Mesenteric fat pad (tissue), 1 donor: Measurements from ENCODE around the gene ZBED4. TPM values are rescaled to one million over a fixed set of nuclear protein-coding genes. Genes with fewer than 3 reads are reported as not detected.

Experiments
- DNase-seq: peaks from one replicate; pipeline ENCODE4 v3.0.0-alpha.2; 2020; ENCODE audit warnings: low spot score
- total RNA-seq: library from RNA; stranded (reverse); fragmentation: NEBNext Ultra II Directional; extraction: Animal tissue kit (Norgen Biotek cat#: 25700); gene quantifications from one replicate; pipeline ENCODE4 v1.2.1, GENCODE V29; 2021
- donor health status: DM: yes; HTN: yes; CAD: no.

The ZBED4 gene
- total RNA-seq, 1 donor from 2014 or later, result 10.4 TPM

DNA sequence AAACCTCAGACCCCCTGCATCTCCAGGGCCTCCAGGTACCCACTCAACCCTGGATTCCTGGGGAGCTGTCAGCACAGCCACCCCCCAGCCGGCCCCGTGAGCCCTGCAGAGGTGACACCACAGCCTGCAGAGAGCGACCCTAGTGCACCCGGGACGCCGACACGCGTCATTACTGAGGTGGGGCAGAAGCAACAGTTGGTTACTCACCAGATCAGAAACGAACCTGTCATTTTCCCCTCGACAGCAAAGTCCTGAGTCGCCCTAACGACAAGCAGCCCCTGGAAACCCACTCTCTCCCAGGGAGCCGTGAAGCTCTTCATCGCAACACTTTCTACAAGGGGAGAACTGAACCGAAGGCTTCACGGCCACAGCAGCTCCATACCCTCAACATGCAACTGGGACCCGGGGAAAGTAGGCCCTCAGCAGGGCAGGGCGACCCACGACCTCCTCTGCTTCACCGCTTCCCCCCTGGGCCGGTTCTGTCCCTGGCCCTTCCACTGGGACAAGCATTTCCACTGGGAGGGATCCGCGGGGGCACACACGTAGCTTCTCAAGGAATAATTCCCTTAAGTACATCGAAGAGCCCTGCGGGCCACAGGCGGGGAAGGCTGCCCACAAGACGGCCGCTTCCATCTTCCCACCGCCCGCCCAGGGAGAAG lies 27.6 kb upstream of the ZBED4 start:
- no peak for DNase-seq

DNA sequence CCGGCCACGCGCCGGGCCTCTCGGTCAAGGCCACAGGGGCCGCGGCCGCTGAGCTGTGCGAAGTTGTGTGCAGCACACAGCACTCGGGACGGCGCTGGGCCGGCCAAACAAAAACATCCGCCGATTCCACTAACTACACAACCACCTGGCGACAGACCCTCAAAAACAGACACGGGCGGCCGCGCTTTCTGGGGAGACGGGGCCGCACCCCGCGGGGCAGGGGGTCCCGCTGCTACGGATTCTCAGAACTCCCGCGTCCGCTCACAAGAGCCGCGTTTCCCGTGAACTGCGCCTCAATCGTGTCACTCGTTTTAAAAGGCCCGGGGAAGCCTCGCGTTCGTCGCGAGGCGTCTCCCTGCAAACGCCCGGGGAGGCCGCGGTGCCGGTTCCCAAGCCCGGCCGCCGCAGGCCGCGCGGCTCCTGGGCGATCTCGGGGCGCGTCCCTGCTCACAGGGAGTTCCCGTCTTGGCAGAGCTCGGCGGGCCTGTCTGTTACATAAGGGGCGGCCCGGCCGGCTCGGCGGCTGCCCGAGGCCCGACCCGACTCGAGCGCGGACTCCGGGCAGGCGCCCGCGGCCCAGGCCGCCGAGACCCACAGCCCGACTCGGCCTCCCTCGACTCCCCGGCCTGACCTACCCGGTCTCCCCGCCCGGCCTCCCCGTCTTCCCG lies 26.9 kb upstream of the ZBED4 start:
- no peak for DNase-seq

DNA sequence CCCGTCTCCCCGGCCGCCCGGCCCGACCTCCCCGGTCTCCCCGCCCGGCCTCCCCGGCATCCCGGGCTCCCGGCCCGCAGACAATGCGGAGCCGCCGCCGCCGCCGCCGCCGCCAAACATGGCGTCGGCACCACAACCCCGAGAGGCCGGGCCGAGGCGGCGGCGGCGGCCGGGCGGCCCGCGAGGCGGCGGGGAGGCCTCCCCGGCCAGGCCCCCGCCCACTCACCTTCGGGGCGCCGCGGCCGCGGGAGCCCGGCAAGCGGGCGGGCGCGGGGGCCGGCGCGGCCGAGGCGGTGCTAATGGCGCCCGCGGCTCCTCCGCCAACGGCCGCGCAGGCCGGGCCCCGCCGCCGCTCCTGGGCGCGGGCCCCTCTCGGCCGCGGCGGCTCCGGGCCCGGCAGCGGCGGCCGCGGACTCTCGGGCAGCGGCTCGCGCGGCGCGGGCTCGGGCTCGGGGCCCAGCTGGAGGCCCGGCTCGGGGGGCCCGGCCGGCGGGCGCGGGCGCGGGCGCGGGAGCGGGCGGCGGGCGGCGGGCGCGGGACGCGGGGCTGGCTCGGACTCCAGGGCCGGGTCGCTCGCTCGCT lies 26.3 kb upstream of the ZBED4 start:
- no peak for DNase-seq

DNA sequence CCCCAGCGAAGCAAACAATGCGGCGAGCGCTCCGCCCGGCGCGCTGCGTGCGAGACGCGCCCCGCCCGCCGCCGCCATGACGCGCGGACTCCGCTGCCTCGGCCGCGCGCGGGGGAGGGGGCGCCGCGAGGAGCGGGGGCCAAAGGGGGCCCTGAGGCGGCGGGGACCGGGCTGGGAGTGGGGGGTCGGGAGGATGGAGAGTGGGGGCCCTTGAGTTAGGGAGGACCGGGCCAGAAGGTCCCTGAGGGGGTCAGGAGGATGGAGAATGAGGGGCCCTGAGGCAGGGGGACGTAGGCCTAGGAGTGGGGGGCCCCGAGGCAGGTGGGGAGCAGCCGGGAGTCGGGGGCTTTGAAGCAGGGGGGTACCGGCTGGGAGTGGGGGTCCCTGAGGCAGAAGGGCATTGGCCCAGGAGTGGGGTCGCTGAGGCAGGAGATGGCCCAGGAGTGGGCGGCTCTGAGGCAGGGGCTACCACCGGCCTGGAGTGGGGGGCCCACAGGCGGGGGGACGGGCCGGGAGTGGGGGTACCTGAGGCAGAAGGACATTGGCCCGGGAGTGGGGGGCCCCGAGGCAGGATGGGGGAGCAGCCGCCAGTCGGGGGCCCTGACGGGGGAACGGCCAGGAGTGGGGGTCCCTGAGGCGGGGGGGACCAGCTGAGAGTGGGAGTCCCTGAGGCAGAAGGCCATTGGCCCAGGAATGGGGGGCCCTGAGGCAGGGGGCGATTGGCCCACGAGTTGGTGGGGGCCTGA lies 25.6 kb upstream of the ZBED4 start, which contains the start of gene BRD1:
Gene BRD1, minus strand, starts transcription at position 21 of the 746 bp plus-strand sequence. CDS start 3,556 bp downstream, outside the sequence.
- no peak for DNase-seq

DNA sequence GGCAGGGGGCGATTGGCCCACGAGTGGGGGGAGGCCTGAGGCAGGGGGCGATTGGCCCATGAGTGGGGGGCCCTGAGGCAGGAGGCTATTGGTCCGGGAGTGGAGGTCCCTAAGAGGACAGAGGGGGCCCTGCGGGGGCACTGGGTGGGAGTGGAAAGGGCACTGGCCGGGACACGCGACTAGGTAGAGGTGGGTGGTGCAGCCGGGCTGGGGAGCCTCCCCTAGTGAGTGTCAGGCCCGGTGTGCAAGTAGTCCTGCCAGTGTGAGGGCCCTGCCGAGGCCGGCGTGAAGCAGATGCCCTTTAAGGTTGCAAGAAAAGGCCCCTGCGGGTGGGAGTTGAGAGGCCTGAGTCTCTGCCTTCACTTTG lies 25.1 kb upstream of the ZBED4 start:
- no peak for DNase-seq

DNA sequence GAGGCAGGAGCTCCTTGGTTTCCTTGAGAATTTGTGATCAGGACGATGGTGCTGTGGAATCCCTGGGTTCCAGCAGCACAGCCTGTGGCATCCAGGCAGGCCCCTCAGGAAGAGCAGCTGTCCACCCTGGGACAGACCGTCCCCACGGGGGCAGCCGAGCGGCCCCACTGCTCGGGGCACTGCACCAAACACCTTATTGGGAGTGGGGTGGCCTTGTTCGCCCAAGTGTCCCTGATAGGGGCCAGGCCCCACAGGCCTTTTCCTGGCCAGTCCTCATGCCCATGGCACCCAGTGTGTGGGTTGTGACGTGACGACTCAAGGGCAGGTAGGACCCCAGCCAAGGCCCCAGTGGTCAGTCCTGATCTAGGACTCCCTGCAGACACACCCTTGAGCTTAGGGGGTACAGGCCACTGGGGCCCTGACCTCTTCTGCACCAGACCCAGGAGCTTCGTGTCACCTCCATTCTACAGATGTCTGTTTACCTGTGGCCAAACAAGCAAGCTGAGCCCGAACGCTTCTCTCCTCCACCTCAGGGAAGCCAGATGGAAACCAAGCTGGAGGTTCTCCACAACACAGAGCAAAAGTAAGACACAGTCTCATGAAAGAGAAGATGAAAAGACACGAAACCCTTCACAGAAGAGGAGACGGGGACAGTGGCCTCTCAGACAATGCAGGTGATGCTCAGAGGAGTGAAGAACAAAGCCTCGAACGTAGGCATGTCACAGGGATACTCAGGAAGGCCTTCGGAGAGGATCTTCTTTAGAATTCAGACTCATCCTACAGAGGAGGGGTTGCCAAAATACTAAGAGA lies 24.4 kb upstream of the ZBED4 start:
- DNase-seq, result no peak

DNA sequence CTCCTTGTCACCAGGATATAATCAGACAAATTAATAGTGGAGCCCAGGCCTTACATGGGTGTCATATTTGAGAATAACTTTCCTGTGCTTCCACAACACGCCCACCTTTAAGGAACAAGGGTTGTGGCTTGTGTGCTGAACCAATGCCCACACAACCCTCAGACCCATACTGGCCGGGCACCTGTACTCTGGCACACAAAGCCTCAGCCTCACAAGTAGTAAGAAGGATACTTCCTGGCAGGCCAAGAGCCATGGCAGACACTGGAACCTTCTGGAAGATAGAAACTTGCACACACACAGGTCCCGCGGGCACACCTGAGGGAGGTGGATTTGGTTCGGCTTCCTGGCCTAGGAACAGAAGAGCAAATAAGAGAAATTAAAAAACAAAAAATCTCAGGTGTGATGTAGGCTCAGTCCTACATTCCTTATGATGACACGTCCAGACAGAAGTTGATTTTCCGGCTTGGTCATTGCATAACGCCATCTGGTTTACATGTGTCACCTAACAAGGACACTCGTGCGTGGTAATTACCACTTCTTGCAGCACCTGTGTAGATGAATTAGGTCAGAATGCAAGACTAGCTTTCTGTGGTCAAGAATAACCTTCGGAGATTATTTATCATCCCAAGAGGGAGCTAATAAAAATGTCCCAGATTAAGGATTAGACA lies 20.2 kb upstream of the ZBED4 start:
- no peak for DNase-seq

DNA sequence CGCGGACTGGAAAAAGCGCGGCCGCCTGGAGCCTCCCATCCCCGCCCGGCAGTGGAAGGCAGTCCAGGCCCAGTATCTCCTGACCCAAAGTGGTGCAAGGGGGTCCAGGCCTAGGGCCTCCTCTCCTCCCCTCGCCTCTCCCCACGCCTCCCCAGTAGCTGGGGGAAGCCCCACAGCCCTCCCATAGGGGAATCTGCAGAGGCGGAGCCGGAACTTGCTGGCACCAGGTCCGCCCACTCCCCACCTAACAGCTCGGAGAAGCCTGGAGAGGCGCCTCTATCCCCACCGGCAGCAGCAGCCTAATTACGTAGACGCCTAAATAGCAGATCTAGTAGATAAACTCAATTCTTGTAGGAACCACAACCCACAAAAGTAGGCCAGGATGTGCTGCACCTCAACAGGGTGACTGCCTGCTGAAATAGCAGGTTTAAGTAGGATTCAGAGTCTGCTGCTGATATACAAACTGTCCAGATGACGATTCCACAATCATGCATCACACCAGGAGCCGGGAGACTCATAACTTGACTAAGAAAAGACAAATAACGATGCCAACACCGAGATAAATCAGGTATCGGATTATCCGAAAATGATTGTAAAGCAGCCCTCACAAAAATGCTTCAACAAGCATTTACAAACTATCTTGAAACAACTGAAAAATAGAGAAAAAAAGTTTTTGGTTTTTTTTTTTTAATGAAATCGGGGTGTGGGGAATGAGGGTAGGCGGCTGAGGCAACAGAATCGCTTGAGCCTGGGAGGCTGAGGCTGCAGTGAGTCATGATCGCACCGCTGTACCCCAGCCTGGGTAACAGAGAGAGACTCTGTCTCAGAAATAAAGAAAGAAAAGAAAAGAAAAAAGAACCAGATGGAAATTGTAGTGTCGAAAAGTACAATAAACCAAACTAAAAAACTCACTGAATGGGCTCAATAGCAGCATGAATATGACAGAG lies 14.6 kb upstream of the ZBED4 start:
- DNase-seq, result no peak

DNA sequence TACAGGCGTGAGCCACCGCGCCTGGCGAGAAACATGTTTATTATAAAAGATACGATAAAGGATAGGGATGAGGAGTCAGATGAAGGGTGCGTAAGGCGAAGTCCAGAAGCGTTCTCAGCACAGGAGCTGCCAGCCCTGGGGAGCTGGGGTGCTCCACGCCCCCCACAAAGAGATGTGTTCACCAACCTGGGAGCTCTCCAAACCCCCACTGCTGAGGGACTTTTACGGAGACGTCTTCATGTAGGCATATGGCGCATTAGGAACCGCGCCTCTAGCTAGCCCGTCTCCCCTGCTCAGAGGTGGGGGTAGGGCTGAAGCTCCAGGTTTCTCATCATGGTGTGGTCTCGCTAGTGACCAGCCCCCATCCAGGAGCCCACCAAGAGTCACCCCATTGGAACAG lies 8.4 kb upstream of the ZBED4 start:
- no peak for DNase-seq

DNA sequence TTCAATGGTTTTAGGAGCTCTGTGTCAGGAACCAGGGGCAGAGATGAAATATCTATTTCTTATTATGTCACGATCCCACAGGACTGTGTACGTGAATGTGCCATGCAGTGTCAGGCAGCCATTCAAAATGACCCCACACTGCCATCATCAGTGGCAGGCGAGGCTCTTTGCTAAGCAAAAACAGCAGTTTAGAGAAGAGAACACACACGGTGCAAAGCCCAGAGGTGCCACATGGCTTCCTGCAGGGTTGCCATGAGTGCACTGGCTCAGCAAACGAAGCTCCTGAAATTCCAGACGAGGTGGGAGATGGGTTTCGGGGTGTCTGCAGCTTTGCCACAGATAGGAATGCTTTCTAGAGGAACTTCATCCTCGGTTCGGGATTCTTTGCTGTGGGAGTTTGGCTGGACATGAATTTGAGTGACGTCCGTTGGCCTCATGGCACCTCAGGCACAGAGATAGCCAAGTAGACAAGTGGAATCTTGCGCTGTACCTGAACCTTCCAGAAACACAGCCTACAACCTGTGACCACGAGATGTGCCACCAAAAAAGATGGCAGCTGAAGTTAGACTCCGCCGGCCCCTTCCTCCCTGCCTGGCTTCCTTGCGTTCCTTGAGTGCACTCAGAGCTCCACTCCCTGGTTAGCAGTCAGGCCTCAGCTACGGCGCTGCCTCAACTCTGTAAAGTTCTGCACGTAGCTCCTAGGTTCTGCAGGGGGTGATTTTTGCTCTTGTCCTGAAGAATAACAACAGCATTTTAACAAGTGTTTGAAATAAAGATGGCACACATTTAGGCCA lies 7.8 kb upstream of the ZBED4 start:
- DNase-seq, result no peak

DNA sequence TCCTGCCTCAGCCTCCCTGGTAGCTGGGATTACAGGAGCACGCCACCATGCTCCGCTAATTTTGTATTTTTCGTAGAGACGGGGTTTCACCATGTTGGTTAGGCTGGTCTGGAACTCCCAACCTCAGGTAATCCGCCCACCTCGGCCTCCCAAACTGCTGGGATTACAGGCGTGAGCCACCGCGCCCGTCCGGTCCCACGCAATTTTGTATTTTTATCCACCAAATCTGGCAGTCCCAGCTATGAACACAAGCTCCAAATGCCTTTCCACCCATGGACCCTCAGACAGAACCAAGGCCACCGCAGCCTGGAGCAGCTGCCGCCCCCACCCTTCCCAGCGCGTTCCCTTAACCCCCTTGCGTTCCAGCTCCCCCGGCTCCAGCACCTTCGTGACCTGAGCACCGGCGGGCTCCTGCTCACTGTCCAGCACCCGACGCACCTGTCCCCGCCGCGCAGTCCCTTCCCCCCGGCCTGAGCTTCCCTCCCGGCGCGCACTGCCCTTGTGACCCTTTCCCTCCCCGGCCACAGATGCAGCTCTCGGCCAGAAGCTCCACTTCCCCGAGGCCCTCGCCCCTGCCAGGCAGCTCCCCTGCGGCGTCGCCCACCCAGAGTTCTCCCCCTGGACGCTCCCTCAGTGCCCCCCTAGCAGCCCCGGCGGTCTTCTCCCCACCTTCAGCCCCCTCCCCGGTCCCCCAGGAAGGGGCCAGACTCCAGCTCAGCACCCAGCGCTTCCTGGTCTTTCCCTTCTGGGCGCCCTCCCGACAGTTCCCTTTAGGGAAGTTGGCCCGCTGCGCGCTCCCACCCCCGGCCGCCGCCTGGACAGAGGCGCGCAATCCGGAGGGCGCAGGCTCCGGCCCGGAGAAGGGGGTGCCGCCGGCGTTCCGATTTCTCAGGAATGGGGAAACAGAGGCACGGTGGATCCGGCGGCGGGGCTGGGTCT lies 5.6 kb upstream of the ZBED4 start:
- no peak for DNase-seq

DNA sequence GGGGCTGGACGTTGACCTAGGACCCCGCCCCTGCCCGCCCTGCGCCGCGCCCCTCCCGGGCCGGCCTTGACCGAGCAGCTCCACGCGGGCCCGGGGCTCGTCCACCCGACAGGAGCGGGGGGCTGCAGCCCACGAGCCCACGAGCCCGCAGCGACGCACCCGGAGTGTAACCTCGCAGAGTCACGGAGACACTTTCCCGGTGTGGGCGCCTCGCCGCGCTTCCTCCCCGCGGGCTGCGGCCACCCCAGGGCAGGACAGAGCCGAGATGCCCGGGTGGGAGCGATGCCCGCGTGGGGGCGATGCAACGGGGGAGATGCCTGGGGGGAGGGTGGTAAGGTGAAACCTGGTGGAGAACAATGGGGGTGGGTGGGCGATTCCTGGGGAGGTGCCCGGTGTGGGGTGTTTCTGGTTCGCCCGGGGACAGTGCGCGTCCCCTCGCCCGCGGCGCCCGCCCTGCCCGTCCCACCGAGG lies 4.9 kb upstream of the ZBED4 start:
- no peak for DNase-seq

DNA sequence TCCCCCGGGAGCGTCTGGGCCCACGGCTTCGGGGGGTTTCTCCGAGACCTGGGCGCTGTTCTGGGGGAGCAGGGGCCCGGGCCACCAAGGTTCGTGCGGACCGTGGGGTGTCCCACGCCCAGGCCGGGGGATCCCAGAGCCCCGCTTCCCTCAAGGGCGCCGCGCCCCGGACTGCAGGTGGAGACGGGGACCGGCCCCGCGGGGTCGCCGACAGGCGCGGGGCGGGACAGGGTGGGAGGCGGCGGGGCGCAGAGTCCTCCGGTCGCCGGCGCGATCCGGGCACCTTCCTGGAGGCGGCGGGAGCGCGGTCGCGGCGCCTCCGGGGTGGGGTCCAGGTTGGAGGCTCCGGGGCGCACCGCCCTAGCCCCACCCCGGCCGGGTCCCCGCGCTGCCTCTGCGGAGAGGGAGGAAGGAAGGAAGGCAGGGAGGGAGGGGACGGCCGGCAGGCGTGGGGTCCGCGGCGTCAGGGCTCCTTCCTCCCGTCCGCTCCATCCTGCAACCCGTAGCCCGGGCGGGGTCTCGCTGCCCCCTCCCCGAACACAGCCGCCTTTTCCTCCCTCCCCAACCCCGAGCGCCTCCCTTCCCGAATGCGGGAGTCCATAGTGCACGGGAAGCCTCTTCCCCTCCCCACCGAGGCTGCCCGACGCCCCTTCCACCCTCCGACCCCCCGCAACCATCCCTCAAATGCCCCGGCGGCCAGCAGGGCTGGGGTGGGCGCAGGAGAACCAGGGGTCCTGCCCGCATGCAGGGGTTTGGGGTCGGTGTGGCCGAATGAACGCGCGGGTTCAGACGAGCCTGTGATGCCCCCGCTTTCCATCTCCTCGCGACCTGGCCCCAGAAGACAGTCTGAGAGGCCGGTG lies 4.3 kb upstream of the ZBED4 start:
- no peak for DNase-seq

DNA sequence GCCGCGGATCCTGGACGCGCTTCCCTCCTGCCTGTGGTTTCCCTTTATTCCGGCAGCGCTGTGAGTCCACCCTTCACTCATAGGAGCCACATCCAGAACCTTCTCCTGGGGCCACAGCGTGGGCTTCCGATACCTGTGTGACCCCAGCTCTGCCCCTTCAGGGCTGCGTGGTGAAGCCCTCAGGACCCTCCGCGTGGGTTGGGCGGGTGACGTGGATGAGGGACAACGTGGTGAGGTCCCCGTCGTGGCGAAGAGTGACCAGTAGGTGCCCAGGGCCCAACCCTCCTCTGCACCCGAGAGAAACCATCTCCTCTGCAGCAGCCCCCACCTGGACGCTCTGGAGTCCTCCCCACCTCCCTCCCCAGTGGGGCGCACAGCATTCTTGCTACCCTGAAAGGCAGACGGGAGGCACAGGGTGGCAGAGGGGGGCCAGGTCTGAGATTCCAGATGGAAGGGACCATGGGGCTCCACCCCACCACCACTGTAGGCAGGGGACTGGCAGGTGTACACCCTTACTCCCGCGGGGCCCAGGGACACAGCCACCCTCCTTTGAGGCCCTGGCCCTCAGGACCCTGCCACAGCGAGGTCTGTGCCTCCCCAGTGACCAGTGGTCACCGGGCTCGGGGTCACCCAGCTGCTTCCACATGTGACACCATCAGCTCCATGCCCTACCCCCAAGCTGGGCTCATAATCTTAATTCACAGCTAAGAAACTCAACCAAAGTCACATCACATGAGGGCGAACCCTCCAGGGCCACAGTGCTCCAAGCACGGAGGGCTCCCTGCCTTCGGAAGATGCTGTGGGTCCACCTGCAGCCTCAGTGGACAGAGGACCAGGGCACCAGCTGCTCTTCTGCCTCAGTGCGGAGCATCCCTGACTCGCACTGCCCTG lies 3.4 kb upstream of the ZBED4 start:
- no peak for DNase-seq
